ACC112 (cell line): Measurements from ENCODE around the gene NBEAL2.

Experiments used
- H2AFZ ChIP-seq: fragments of 200-600 bp; sonication (generic); one replicate; pipeline ENCODE4 v1.6.0; 2017; ENCODE audit warnings: antibody characterized with exemption, low read length; ENCODE audit not compliant: unreplicated experiment
- H3K27ac ChIP-seq: fragments of 200-600 bp; sonication (generic); 2 replicates; pipeline ENCODE4 v1.5.1; 2014; ENCODE audit warnings: low read depth, mild to moderate bottlenecking, antibody characterized with exemption, low read length, moderate library complexity
- H3K27me3 ChIP-seq: fragments of 200-600 bp; sonication (generic); 2 replicates; pipeline ENCODE4 v1.6.1; 2014; ENCODE audit warnings: mild to moderate bottlenecking, antibody characterized with exemption, low read length, moderate library complexity, mixed read lengths; ENCODE audit not compliant: insufficient read depth
- H3K36me3 ChIP-seq: fragments of 200-600 bp; sonication (generic); 2 replicates; pipeline ENCODE4 v1.6.1; 2016; ENCODE audit warnings: mild to moderate bottlenecking, antibody characterized with exemption, low read length, moderate library complexity, mixed read lengths; ENCODE audit not compliant: insufficient read depth
- H3K4me1 ChIP-seq: fragments of 200-600 bp; sonication (generic); one replicate; pipeline ENCODE4 v1.6.1; 2016; ENCODE audit warnings: low read length, mixed read lengths; ENCODE audit not compliant: insufficient read depth, unreplicated experiment, control insufficient read depth
- H3K4me3 ChIP-seq: fragments of 200-600 bp; sonication (generic); 2 replicates; pipeline ENCODE4 v1.5.1; 2014; ENCODE audit warnings: mild to moderate bottlenecking, low read depth, low read length
- H3K79me2 ChIP-seq: fragments of 200-600 bp; sonication (generic); one replicate; pipeline ENCODE4 v1.6.0; 2016; ENCODE audit warnings: low read length; ENCODE audit not compliant: control insufficient read depth, unreplicated experiment, insufficient read depth

The NBEAL2 gene

GRCh38 chr3:46946416-46946815, 33.0 kb upstream of the NBEAL2 start:
- Histone ChIP-seq H3K4me1 (peaks cover 50% of the 10 kb centered on the region), H3K79me2 (peaks cover 89% of the 10 kb centered on the region), H2AFZ (no peak overlapping the region), H3K27ac (no peak overlapping the region), H3K4me3 (no peak overlapping the region), H3K36me3 (peaks cover 7% of the 10 kb centered on the region; the same call in 1 of the 2 replicates), H3K27me3 (no peaks in the 10 kb centered on the region)

GRCh38 chr3:46946856-46947545, 32.5 kb upstream of the NBEAL2 start:
- Histone ChIP-seq H2AFZ (no peak overlapping the region), H3K36me3 (peaks cover 7% of the 10 kb centered on the region; the same call in 1 of the 2 replicates), H3K27ac (no peak overlapping the region), H3K27me3 (no peaks in the 10 kb centered on the region), H3K79me2 (peaks cover 87% of the 10 kb centered on the region), H3K4me1 (peaks cover 50% of the 10 kb centered on the region), H3K4me3 (no peak overlapping the region)

GRCh38 chr3:46947546-46947901, 31.9 kb upstream of the NBEAL2 start:
- Histone ChIP-seq H3K36me3 (peaks cover 7% of the 10 kb centered on the region; the same call in 1 of the 2 replicates), H3K79me2 (peaks cover 87% of the 10 kb centered on the region), H3K4me1 (peaks cover 50% of the 10 kb centered on the region), H2AFZ (no peak overlapping the region), H3K27ac (no peak overlapping the region), H3K27me3 (no peaks in the 10 kb centered on the region), H3K4me3 (no peak overlapping the region)

DNA sequence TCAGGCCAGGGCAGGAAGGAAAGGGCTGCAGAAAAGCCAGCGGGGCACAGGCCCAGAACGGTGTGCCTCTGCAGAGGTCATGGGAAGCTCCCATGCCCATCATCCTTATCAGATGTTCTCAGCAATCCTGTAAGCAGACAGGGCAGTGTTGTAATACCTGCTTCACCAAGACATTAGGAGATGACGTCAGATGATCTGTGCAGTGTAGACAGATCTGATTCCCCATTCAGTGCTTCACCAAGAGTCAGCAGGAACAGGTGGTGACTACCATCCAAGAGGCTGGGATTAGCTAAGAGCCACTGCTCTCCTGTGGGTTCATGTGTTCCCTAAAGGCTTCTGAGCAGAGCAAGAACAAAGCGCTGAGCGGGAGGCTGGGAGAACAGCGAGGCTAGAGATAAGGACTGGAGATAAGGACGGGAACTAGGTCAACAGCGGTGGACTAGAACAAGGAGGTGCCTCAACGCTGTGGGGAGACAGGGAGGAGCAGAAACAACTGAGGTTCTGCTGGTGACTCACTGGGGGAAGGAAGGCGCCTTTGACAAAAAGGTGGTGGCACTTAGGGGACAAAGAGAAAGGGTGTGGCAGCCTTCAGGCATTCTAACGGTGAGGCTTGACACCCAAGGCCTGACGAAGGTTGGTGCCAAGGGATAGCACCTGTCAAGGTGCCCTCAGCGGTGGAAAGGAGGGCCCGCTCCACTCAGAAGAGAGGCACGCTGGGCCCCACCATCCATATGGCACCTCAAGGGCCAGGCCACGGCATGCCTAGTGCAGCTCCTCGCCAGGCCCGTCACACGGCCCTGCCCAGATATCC, 31.3 kb upstream of the NBEAL2 start:
- Histone ChIP-seq H3K79me2 (peaks cover 86% of the 10 kb centered on the region), H3K36me3 (peaks cover 7% of the 10 kb centered on the region; the same call in 1 of the 2 replicates), H2AFZ (no peak overlapping the region), H3K4me1 (peaks cover 50% of the 10 kb centered on the region), H3K27me3 (no peaks in the 10 kb centered on the region), H3K27ac (no peak overlapping the region), H3K4me3 (no peak overlapping the region)

GRCh38 chr3:46948830-46949671, 30.4 kb upstream of the NBEAL2 start:
- Histone ChIP-seq H3K4me3 (no peak overlapping the region), H3K4me1 (peaks cover 41% of the 10 kb centered on the region), H3K79me2 (peaks cover 86% of the 10 kb centered on the region), H3K27ac (no peak overlapping the region), H3K36me3 (peaks cover 7% of the 10 kb centered on the region; the same call in 1 of the 2 replicates), H3K27me3 (no peaks in the 10 kb centered on the region), H2AFZ (no peak overlapping the region)

DNA sequence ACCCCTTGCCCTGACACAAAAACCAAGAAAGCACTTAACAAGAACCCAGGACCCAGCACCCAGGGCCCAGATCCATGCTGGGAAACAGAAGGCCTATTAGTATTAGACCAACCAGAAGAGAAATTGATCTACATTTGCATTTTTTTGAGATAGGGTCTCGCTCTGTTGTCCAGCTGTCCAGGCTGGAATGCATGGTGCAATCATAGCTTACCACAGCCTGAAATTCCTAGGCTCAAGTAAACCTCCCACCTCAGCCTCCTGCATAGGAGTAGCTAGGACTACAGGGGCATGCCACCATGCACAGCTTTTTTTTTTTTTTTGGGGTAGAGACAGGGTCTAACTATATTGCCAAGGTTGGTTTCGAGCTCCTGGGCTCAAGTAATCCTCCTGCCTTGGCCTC, 29.3 kb upstream of the NBEAL2 start:
- Histone ChIP-seq H3K36me3 (peaks cover 7% of the 10 kb centered on the region; the same call in 1 of the 2 replicates), H2AFZ (no peak overlapping the region), H3K79me2 (peaks cover 86% of the 10 kb centered on the region), H3K4me1 (peaks cover 32% of the 10 kb centered on the region), H3K27me3 (no peaks in the 10 kb centered on the region), H3K27ac (no peak overlapping the region), H3K4me3 (no peak overlapping the region)

- H3K36me3 ChIP-seq: peaks cover 5% of the 10 kb centered on the region; the same call in 1 of the 2 replicates
- H3K4me1 ChIP-seq: peaks cover 32% of the 10 kb centered on the region
- peaks cover 87% of the 10 kb centered on the region for H3K79me2 ChIP-seq
- H3K4me3 ChIP-seq: no peak overlapping the region
- no peak overlapping the region for H3K27ac ChIP-seq
- no peaks in the 10 kb centered on the region for H3K27me3 ChIP-seq
- no peak overlapping the region for H2AFZ ChIP-seq
Observed at GRCh38 chr3:46950650-46951241, 28.7 kb upstream of the NBEAL2 start.

GRCh38 chr3:46952813-46953212, 26.7 kb upstream of the NBEAL2 start:
- Histone ChIP-seq H3K27ac (no peak overlapping the region), H3K4me1 (peaks cover 24% of the 10 kb centered on the region)

DNA sequence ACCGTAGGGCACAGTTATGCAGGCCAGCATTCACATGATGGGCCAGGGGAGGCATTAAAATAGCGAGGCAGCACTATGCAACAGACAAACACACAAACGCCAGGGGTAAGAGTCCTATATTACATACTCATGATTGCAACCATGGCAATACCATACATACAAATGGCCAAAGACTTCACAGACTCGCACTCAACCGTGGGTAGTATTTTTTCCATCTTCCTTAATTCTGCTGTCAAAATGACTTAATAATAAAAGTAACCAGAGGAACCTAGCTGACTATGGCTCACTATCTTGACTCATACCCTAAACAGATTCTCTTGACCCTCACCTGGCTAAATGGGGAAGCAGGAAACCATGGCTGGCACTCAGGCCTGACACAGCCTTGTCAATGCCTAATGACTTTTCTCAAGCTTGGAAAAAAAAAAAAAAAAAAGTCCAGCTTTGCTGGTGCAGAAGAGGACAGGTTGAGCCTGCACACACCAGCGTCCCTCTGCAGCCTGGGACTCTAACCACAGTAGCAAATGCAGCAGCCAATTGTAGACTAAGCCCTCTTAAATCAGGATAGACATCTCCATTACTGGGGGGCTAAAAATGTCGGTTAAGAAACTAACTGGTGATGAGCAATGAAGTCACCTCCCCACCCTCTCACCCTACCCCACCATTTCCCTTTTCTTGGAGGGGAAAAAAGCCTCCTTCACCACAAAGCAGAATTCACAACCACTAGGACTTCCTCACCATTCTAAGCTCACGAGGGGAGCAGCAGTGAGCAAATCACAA, 26.0 kb upstream of the NBEAL2 start:
- Histone ChIP-seq H3K27me3 (no peaks in the 10 kb centered on the region), H3K4me1 (peaks cover 18% of the 10 kb centered on the region), H3K79me2 (peaks cover 87% of the 10 kb centered on the region), H2AFZ (no peak overlapping the region), H3K4me3 (no peak overlapping the region), H3K27ac (no peak overlapping the region), H3K36me3 (no peaks in the 10 kb centered on the region)

More at GRCh38 chr3:46952813-46953212, 26.7 kb upstream of the NBEAL2 start:
- Histone ChIP-seq H3K27me3 (no peaks in the 10 kb centered on the region), H2AFZ (no peak overlapping the region), H3K4me3 (no peak overlapping the region), H3K36me3 (no peaks in the 10 kb centered on the region), H3K79me2 (peaks cover 88% of the 10 kb centered on the region)
